GM15510 (cell line): Measurements from ENCODE around the gene NAA11.

Source experiments
- POLR2A ChIP-seq: IDR thresholded peaks from 3 replicates; pipeline ENCODE4 v1.6.1; 2011; ENCODE audit warnings: borderline replicate concordance; ENCODE audit not compliant: insufficient read length; ENCODE audit errors: extremely low read depth

The NAA11 gene

GRCh38 chr4:79325864-79326328 lies at the start of gene NAA11:
Gene NAA11 (minus strand): TSS chr4:79326061. CDS start chr4:79325877, 184 bp downstream.
- TF ChIP-seq POLR2A, result no peak

DNA sequence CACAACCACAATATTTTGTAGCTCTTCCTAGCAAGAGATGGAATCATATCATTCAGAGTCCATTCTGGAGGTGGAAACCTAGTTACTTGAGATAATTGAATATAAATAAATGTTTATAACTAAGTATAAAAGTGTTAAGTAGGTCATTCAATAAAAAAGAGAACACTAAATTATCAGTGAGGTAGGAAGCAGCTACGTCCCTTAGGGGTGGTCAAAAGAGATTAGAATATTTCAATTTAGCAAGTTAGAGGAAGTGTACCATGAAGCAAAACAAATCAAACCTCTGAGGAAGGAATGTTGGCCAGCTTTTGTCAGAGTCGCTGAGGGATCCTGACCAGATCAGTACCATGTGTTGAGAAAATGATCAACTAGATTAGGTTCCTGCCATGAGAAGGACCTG lies 44.2 kb upstream of the NAA11 start:
- TF ChIP-seq POLR2A, result no peak

GRCh38 chr4:79367096-79367495 lies 41.2 kb upstream of the NAA11 start:
- no peak for TF ChIP-seq POLR2A

- TF ChIP-seq POLR2A, result no peak
Observed at GRCh38 chr4:79366422-79366821, 40.6 kb upstream of the NAA11 start.

GRCh38 chr4:79364061-79364460 lies 38.2 kb upstream of the NAA11 start:
- TF ChIP-seq POLR2A, result no peak

GRCh38 chr4:79362626-79363025 lies 36.8 kb upstream of the NAA11 start:
- TF ChIP-seq POLR2A, result no peak

DNA sequence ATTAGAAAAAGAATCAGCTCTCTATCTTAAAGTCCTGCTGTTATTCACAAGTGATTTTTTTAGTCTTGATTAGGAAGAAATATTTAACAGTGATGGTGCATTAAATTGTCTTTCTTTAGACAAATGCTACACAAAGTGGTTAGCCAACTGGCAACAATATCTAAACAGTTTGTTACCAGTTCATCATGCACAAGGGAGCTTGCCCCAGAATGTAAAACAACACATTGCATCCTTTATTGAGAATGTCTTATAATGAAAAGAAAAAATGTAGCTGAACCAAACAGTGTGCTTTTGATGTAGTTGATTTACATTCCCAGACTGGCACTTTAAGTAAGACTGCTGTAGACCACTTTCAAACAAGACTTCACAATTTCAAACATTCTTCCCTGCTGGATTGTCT lies 34.1 kb upstream of the NAA11 start:
- TF ChIP-seq POLR2A, result no peak

GRCh38 chr4:79358438-79358837 lies 32.6 kb upstream of the NAA11 start:
- TF ChIP-seq POLR2A, result no peak

DNA sequence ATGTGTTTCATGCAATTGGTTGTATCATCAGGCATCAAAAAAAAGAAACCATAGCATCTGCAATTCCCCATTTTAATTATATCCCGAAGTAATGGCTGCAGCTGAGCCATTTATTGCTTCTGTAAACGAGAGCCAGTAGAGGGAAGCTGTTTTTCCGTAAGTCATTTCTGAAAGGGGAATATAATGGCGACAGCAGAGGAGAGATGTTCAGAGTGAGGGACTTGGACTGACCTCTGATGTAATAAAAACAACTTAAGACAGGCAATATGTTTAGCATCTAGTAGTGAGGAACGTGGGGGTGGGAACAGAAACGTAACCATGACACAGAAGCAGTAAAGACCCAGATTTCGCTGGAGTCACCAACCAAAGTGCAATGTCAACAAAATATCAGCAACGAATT lies 31.5 kb upstream of the NAA11 start:
- no peak for TF ChIP-seq POLR2A

DNA sequence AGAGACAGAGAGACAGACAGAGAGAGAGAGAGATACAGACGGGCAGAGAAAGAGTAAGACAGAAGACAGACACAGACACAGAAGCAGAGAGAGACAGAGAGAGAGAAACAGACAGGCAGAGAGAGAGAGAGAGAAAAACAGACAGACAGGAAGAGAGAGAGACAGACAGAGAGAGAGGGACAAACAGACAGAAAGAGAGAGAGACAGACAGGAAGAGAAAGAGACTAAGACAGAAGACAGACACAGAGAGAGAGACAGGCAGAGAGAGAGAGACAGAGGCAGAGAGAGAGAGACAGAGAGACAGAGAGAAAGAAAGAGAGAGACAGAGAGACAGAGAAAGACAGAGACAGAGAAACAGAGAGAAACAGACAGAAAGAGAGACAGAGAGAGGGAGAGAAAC lies 27.2 kb upstream of the NAA11 start:
- TF ChIP-seq POLR2A, result no peak

DNA sequence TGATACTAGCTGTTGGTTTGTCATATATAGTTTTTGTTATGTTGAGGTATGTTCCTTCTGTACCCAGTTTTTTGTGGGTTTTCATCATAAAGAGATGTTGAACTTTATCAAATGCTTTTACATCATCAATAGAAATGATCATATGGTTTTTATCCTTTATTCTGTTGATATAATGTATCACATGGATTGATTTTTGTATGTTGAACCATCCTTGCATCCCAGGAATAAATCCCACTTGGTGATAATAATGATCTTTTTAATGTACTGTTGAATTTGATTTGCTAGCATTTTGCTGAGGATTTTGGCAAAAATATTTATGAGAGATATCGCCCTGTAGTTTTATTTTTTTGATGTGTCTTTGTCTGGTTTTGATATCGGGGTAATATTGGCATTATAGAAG lies 22.5 kb upstream of the NAA11 start:
- no peak for TF ChIP-seq POLR2A

DNA sequence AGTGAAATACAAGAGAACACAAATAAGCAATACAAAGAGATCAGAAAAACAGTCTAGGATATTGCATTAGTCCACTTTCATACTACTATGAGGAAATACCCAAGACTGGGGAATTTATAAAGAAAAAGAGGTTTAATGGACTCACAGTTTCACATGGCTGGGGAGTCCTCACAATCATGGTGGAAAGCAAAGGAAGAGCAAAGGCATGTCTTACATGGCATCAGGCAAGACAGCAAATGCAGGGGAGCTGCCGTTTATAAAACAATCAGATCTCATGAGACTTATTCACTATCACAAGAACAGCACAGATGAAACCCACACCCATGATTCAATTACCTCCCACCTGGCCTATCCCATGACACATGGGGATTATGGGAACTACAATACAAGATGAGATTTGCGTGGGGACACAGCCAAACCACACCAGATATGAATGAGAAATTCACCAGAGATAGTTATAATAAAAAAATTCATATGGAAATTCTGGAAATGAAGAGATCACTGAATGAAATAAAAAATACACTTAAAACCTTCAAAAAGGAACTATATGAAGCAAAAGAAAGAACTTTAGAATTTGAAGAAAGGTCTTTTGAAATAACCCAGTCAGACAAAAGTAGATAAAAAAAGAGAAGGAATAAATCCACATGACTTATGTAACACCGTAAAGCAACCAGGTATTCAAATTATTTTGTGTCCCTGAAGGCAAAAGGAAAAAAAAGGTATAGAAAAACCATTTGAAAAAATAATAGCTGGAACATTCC lies 16.2 kb upstream of the NAA11 start:
- TF ChIP-seq POLR2A, result no peak

- TF ChIP-seq POLR2A, result no peak
Observed at GRCh38 chr4:79340568-79340967, 14.7 kb upstream of the NAA11 start.

- TF ChIP-seq POLR2A, result no peak
Observed at GRCh38 chr4:79338148-79338547, 12.3 kb upstream of the NAA11 start.

GRCh38 chr4:79334783-79335182 lies 8.9 kb upstream of the NAA11 start:
- no peak for TF ChIP-seq POLR2A

GRCh38 chr4:79334341-79334740 lies 8.5 kb upstream of the NAA11 start:
- no peak for TF ChIP-seq POLR2A
